Airway epithelial cell (primary cell): ENCODE measurements around the gene RNU1-1. TPM values are rescaled to one million over a fixed set of nuclear protein-coding genes. Genes with fewer than 3 reads are reported as not detected.

Experiments
- total RNA-seq: library from RNA; depleted of rRNA; stranded (reverse); fragments of >200 nt; gene quantifications from 2 replicates; pipeline ENCODE4 v1.2.3, GENCODE V29; 2015

RNU1-1 gene
- under 0.01 TPM in 2 replicates for total RNA-seq

GRCh38 chr1:16514107-16515055, at the start of gene RNU1-1:
Gene RNU1-1 (minus strand): TSS chr1:16514285.

Other genes with a start within 250 kb of the RNU1-1 start
- gene FBXO42, start 161.8 kb downstream of the RNU1-1 start, total RNA-seq = 7.3 and 15.2 TPM in 2 replicates
- gene SZRD1, start 147.0 kb downstream of the RNU1-1 start, total RNA-seq = 54.9 and 59.5 TPM in 2 replicates
- gene SPATA21, start 76.9 kb downstream of the RNU1-1 start, total RNA-seq = not detected in 2 replicates
- 57.0 and 57.7 TPM in 2 replicates for gene NECAP2, start 73.6 kb downstream of the RNU1-1 start, total RNA-seq
- 5.9 and 8.8 TPM in 2 replicates for gene NBPF1, start 99.3 kb upstream of the RNU1-1 start, total RNA-seq
- gene RNU1-3, start 152.7 kb upstream of the RNU1-1 start, total RNA-seq = under 0.01 TPM in 2 replicates
- under 0.01 TPM in 2 replicates for gene RNU1-4, start 226.2 kb upstream of the RNU1-1 start, total RNA-seq